Neuronal stem cell (in vitro differentiated cells): ENCODE results near the gene PLAAT2.

Source experiments
- DNase-seq: peaks from one replicate; pipeline ENCODE4 v3.0.0-alpha.2; 2013; ENCODE audit warnings: low spot score
- H2AFZ ChIP-seq: one replicate; pipeline ENCODE4 v1.6.1; 2013; ENCODE audit warnings: mild to moderate bottlenecking, low read length, inconsistent platforms
- H2AK5ac ChIP-seq: 2 replicates; pipeline ENCODE4 v1.6.1; 2013; ENCODE audit warnings: low read depth, mild to moderate bottlenecking, inconsistent platforms, low read length, moderate library complexity, mixed read lengths
- H2BK120ac ChIP-seq: 2 replicates; pipeline ENCODE4 v1.6.1; 2013; ENCODE audit warnings: low read depth, mild to moderate bottlenecking, inconsistent platforms, low read length, moderate library complexity, mixed read lengths
- H2BK12ac ChIP-seq: one replicate; pipeline ENCODE4 v1.6.1; 2013; ENCODE audit warnings: low read length, inconsistent platforms
- H2BK15ac ChIP-seq: 2 replicates; pipeline ENCODE4 v1.6.1; 2013; ENCODE audit warnings: mild to moderate bottlenecking, low read length, inconsistent platforms, mixed read lengths
- H2BK5ac ChIP-seq: one replicate; pipeline ENCODE4 v1.6.1; 2013; ENCODE audit warnings: inconsistent platforms, mild to moderate bottlenecking, low read length, moderate library complexity
- H3K14ac ChIP-seq: one replicate; pipeline ENCODE4 v1.6.1; 2013; ENCODE audit warnings: low read length, inconsistent platforms
- H3K18ac ChIP-seq: 2 replicates; pipeline ENCODE4 v1.6.1; 2013; ENCODE audit warnings: low read length, inconsistent platforms
- H3K23ac ChIP-seq: 2 replicates; pipeline ENCODE4 v1.6.1; 2013; ENCODE audit warnings: low read depth, mild to moderate bottlenecking, mixed read lengths, low read length, inconsistent platforms; ENCODE audit not compliant: poor library complexity
- H3K27ac ChIP-seq: replicated peaks from 3 replicates; pipeline ENCODE4 v1.5.1; 2013; ENCODE audit warnings: low read length, inconsistent platforms
- H3K27me3 ChIP-seq, 3 experiments: 2 replicates each; pipeline ENCODE4 v1.6.1; 2013; ENCODE audit warnings: low read length in 3 of 3, mild to moderate bottlenecking in 2 of 3, inconsistent platforms in 1 of 3, low read depth in 1 of 3, mixed read lengths in 1 of 3, moderate library complexity in 1 of 3; ENCODE audit not compliant: control insufficient read depth in 3 of 3, insufficient read depth in 3 of 3
- H3K36me3 ChIP-seq, 2 donors: replicated peaks in 1 of 2; 2 replicates each; pipeline ENCODE4 v1.6.1; 2013; ENCODE audit warnings: low read length in 2 of 2; ENCODE audit not compliant: control insufficient read depth in 2 of 2, insufficient read depth in 2 of 2
- H3K4ac ChIP-seq: 2 replicates; pipeline ENCODE4 v1.6.1; 2013; ENCODE audit warnings: inconsistent platforms, mild to moderate bottlenecking, low read length, moderate library complexity
- H3K4me1 ChIP-seq, 2 donors: 1 replicate in 1 of 2; 2 replicates in 1 of 2; pipeline ENCODE4 v1.6.1; 2013; ENCODE audit warnings: low read length in 2 of 2, low read depth in 1 of 2; ENCODE audit not compliant: control insufficient read depth in 2 of 2, insufficient read depth in 1 of 2
- H3K4me2 ChIP-seq: one replicate; pipeline ENCODE4 v1.6.1; 2013; ENCODE audit warnings: mild to moderate bottlenecking, low read length, inconsistent platforms; ENCODE audit not compliant: insufficient read depth, poor library complexity, severe bottlenecking
- H3K4me3 ChIP-seq, 2 donors: 2 replicates each; pipeline ENCODE4 v1.5.1; 2013; ENCODE audit warnings: low read length in 2 of 2, mild to moderate bottlenecking in 2 of 2, inconsistent platforms in 1 of 2, moderate library complexity in 1 of 2
- H3K79me1 ChIP-seq: one replicate; pipeline ENCODE4 v1.6.1; 2013; ENCODE audit warnings: low read depth, mild to moderate bottlenecking, inconsistent platforms, low read length, moderate library complexity
- H3K9ac ChIP-seq: one replicate; pipeline ENCODE4 v1.6.1; 2013; ENCODE audit warnings: mild to moderate bottlenecking, low read depth, low read length, inconsistent platforms; ENCODE audit not compliant: poor library complexity
- H3K9me3 ChIP-seq, 2 donors: replicated peaks in 1 of 2; 2 replicates each; pipeline versions ENCODE3 to v1.6.1; 2013; ENCODE audit warnings: low read length in 2 of 2, mild to moderate bottlenecking in 2 of 2, inconsistent platforms in 1 of 2, low read depth in 1 of 2, mixed read lengths in 1 of 2, moderate library complexity in 1 of 2; ENCODE audit not compliant: control insufficient read depth in 2 of 2, insufficient read depth in 1 of 2
- H4K8ac ChIP-seq: one replicate; pipeline ENCODE4 v1.6.1; 2013; ENCODE audit warnings: low read depth, mild to moderate bottlenecking, inconsistent platforms, low read length, moderate library complexity
- H4K91ac ChIP-seq: one replicate; pipeline ENCODE4 v1.6.1; 2013; ENCODE audit warnings: low read length, low read depth, mild to moderate bottlenecking, inconsistent platforms; ENCODE audit not compliant: poor library complexity
- WGBS, 2 donors: extraction: QIAGEN DNeasy Blood & Tissue Kit; methylation state at CpG; one replicate each; pipeline ENCODE4 v1.1.7; 2013; ENCODE audit warnings: missing lambda C conversion rate in 2 of 2, mixed read lengths in 1 of 2; ENCODE audit not compliant: insufficient read length in 2 of 2, insufficient replicate concordance in 1 of 2; ENCODE audit errors: extremely low coverage in 2 of 2; 5-methylcytosine and 5-hydroxymethylcytosine counted together

Gene PLAAT2

DNA sequence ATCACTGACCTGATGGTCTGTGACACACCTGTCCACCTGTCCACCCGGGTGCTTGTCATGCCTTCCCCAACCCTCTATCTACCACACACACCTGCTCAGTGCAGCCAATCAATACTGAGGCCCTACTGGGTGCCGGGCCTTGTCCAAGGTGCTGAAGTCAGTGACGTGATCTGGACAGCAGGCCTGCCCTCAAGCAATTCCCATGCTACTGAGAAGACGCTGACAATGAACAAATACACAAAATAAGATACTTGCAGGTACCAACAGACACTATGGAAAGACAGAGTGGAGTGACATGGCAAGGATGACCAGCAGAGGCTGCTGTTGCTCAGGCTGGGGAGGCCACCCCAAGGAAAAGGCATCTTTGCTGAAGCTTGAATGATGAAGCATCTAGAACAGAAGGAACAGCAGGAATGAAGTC lies 29.8 kb upstream of the PLAAT2 start:
- H3K9me3 ChIP-seq = peaks cover 0 to 3% of the 10 kb centered on the region in 2 donors
- H3K4me2 ChIP-seq = no peak overlapping the region
- no peak overlapping the region for H3K27ac ChIP-seq
- H4K8ac ChIP-seq = no peak overlapping the region
- no peak for DNase-seq
- no peak overlapping the region for H2AK5ac ChIP-seq
- H2BK15ac ChIP-seq = no peak overlapping the region
- H3K18ac ChIP-seq = no peak overlapping the region
- H3K27me3 ChIP-seq = no peaks in the 10 kb centered on the region
- WGBS, 2 donors = no CpG with 5 or more reads among the region's 4 CpGs
- no peak overlapping the region for H3K9ac ChIP-seq
- H3K4ac ChIP-seq = no peak overlapping the region
- no peak overlapping the region for H2BK120ac ChIP-seq
- no peaks in the 10 kb centered on the region for H3K36me3 ChIP-seq
- no peak overlapping the region for H2BK12ac ChIP-seq
- peak overlapping the region; percentile 45 for H2AFZ ChIP-seq
- H2BK5ac ChIP-seq = no peak overlapping the region
- H3K4me1 ChIP-seq = no peaks in the 10 kb centered on the region
- H3K4me3 ChIP-seq = no peak overlapping the region
- no peaks in the 10 kb centered on the region for H3K79me1 ChIP-seq
- no peak overlapping the region for H3K14ac ChIP-seq
- no peak overlapping the region for H4K91ac ChIP-seq
- H3K23ac ChIP-seq = no peak overlapping the region

DNA sequence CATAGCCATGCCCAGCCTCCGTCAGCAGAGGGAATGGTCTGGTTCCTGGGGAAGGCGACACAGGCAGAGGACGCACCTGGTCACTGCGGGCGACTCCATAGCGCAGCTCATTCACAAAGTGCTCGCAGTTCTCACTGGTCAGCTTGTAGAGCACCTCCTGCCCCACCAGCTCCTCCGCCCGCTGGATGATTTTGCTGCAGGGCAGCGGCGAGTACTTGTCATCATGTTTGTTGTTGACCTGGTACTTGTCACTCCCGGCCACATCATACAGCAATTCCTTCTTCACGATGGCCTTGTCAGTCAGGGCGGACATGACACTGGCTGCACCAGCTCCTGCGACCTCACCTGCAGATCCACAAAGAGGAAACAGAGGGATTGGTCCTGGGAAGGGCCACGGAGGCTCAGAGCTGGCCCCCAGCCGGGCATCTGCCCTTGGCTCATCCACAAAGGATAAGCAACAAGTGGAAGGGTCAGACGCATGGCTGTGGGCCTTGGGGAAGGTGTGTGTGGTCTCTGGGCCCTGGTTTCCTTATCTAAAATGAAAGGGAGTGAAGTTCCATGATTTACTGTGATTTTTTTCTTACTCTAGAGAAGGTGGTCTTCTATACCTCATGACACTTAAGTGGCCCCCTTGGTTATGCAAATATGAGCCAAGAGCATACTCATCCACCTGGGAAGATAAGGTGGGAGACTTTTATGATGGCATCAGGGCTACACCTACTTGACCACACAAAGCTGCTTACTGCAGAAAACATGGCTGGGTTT lies 27.0 kb upstream of the PLAAT2 start:
- H3K4me3 ChIP-seq = no peak overlapping the region
- no CpG with 5 or more reads among the region's 18 CpGs for WGBS, 2 donors

GRCh38 chr11:63589000-63589399 lies 25.8 kb upstream of the PLAAT2 start:
- WGBS, 2 donors = no CpG with 5 or more reads among the region's 3 CpGs
- no peak overlapping the region for H4K8ac ChIP-seq

More for the DNA sequence above, 27.0 kb upstream of the PLAAT2 start:
- Histone ChIP-seq H3K36me3 (no peaks in the 10 kb centered on the region), H2BK120ac (no peak overlapping the region), H2AFZ (no peak overlapping the region), H3K27ac (no peak overlapping the region), H2AK5ac (no peak overlapping the region), H2BK15ac (no peak overlapping the region), H3K23ac (peak overlapping the region; percentile 28), H4K91ac (no peak overlapping the region), H3K18ac (peak overlapping the region; percentile 17), H3K4ac (no peak overlapping the region), H3K4me2 (no peak overlapping the region), H3K4me1 (no peaks in the 10 kb centered on the region), H4K8ac (no peak overlapping the region), H3K9me3 (no peaks in the 10 kb centered on the region), H2BK5ac (no peak overlapping the region), H3K79me1 (no peaks in the 10 kb centered on the region), H3K9ac (peak overlapping the region; percentile 79), H2BK12ac (no peak overlapping the region), H3K27me3 (no peaks in the 10 kb centered on the region), H3K14ac (no peak overlapping the region)
- DNase-seq = no peak

DNA sequence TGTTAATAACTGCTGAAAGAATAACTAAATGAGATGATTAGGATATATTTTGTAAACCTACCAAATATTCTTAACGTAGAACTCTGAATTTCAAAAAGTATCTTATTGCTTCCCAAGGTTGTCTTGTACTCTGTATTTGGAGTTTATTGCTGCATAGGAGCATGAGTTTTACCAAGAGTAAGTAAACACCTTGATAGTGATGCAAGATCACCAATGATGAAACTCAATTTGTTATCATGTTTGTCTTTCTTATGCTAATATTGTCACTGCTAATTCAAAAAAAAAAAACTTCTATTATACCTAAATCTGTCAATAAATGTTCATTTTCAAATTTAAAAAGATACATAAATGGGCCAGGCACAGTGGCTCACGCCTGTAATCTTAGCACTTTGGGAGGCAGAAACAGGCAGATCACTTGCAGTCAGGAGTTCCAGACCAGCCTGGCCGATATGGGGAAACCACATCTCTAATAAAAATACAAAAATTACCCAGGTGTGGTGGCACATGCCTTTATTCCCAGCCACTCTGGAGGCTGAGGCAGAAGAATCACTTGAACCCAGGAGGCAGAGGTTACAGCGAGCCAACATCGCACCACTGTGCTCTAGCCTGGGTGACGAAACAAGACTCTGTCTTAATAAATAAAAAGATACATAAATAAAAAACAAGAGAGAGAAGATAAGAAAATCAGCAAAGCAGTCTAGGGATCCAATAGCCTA lies 23.4 kb upstream of the PLAAT2 start:
- Histone ChIP-seq H4K8ac (no peak overlapping the region), H3K79me1 (no peaks in the 10 kb centered on the region), H3K27ac (no peak overlapping the region), H3K36me3 (no peaks in the 10 kb centered on the region), H4K91ac (no peak overlapping the region), H3K4me2 (no peak overlapping the region), H3K4ac (no peak overlapping the region), H3K9me3 (no peaks in the 10 kb centered on the region), H2BK12ac (no peak overlapping the region), H3K9ac (no peak overlapping the region), H3K4me3 (no peak overlapping the region), H3K18ac (no peak overlapping the region), H2BK120ac (no peak overlapping the region), H2AFZ (no peak overlapping the region), H3K27me3 (no peaks in the 10 kb centered on the region), H2AK5ac (no peak overlapping the region), H2BK5ac (no peak overlapping the region), H3K23ac (no peak overlapping the region), H2BK15ac (no peak overlapping the region), H3K14ac (no peak overlapping the region), H3K4me1 (no peaks in the 10 kb centered on the region)
- no CpG with 5 or more reads among the region's 6 CpGs for WGBS, 2 donors
- no peak for DNase-seq

More at GRCh38 chr11:63589000-63589399, 25.8 kb upstream of the PLAAT2 start:
- no peaks in the 10 kb centered on the region for H3K36me3 ChIP-seq
- no peak overlapping the region for H3K18ac ChIP-seq
- H3K14ac ChIP-seq = no peak overlapping the region
- no peak overlapping the region for H2BK5ac ChIP-seq
- H3K9ac ChIP-seq = no peak overlapping the region
- H2BK15ac ChIP-seq = no peak overlapping the region
- no peak overlapping the region for H2AK5ac ChIP-seq
- no peak overlapping the region for H2BK12ac ChIP-seq
- no peak for DNase-seq
- H3K4me2 ChIP-seq = no peak overlapping the region
- H4K91ac ChIP-seq = no peak overlapping the region
- H3K4me3 ChIP-seq = no peak overlapping the region
- no peaks in the 10 kb centered on the region for H3K79me1 ChIP-seq
- no peaks in the 10 kb centered on the region for H3K9me3 ChIP-seq
- no peak overlapping the region for H3K27ac ChIP-seq
- H3K4me1 ChIP-seq = no peaks in the 10 kb centered on the region
- no peak overlapping the region for H3K4ac ChIP-seq
- no peak overlapping the region for H3K23ac ChIP-seq
- no peaks in the 10 kb centered on the region for H3K27me3 ChIP-seq
- no peak overlapping the region for H2AFZ ChIP-seq
- no peak overlapping the region for H2BK120ac ChIP-seq
